Keratinocyte (primary cell): ENCODE measurements around the gene SAXO1. TPM values are rescaled to one million over a fixed set of nuclear protein-coding genes. Genes with fewer than 3 reads are reported as not detected.

Experiments used
- DNase-seq: peaks from one replicate; pipeline ENCODE4 v3.0.0-alpha.2; 2011; ENCODE audit warnings: low read depth, missing footprints, low spot score
- FAIRE-seq: peaks from 2 replicates; lab custom pipeline; 2011; peaks lifted over from hg19 to GRCh38; lab: Jason Lieb, UNC
- H2AFZ ChIP-seq: 2 replicates; pipeline ENCODE4 v1.6.0; 2012; ENCODE audit warnings: low read length, control low read depth, inconsistent platforms; ENCODE audit not compliant: control insufficient read depth
- H3K27ac ChIP-seq: 2 replicates; pipeline ENCODE4 v1.5.1; 2011; ENCODE audit warnings: low read length; ENCODE audit not compliant: control insufficient read depth, insufficient read depth
- H3K27me3 ChIP-seq: 3 replicates; pipeline ENCODE4 v1.6.0; 2011; ENCODE audit warnings: low read length; ENCODE audit not compliant: control insufficient read depth, insufficient read depth; ENCODE audit errors: extremely low read depth
- H3K36me3 ChIP-seq, 2 experiments: 2 replicates in 1 of 2; 3 replicates in 1 of 2; pipeline ENCODE4 v1.5.1; 2011; ENCODE audit warnings: low read length in 2 of 2, mild to moderate bottlenecking in 1 of 2; ENCODE audit not compliant: control insufficient read depth in 2 of 2, insufficient read depth in 2 of 2; ENCODE audit errors: extremely low read depth in 1 of 2
- H3K4me1 ChIP-seq: 3 replicates; pipeline ENCODE4 v1.5.1; 2011; ENCODE audit warnings: low read length; ENCODE audit not compliant: control insufficient read depth, insufficient read depth; ENCODE audit errors: extremely low read depth
- H3K4me2 ChIP-seq: 3 replicates; pipeline ENCODE4 v1.6.0; 2011; ENCODE audit warnings: low read depth, low read length; ENCODE audit not compliant: control insufficient read depth, insufficient read depth; ENCODE audit errors: extremely low read depth
- H3K4me3 ChIP-seq, 3 experiments: fragments of 200-600 bp in 1 of 3; sonication (generic) in 1 of 3; 2 replicates in 2 of 3; 3 replicates in 1 of 3; pipeline ENCODE4 v1.5.1; 2011 to 2016; ENCODE audit warnings: low read length in 3 of 3, mild to moderate bottlenecking in 3 of 3, control low read depth in 2 of 3, inconsistent platforms in 1 of 3, low read depth in 1 of 3, mixed read lengths in 1 of 3, mixed run types in 1 of 3, moderate library complexity in 1 of 3; ENCODE audit not compliant: control insufficient read depth in 2 of 3, insufficient read depth in 2 of 3; ENCODE audit errors: extremely low read depth in 1 of 3
- H3K79me2 ChIP-seq: 2 replicates; pipeline ENCODE4 v1.6.0; 2012; ENCODE audit warnings: low read length; ENCODE audit not compliant: control insufficient read depth, insufficient read depth
- H3K9ac ChIP-seq: 3 replicates; pipeline ENCODE4 v1.6.0; 2011; ENCODE audit warnings: low read length; ENCODE audit not compliant: control insufficient read depth, insufficient read depth; ENCODE audit errors: extremely low read depth
- H3K9me1 ChIP-seq: 3 replicates; pipeline ENCODE4 v1.6.0; 2011; ENCODE audit warnings: low read length; ENCODE audit not compliant: control insufficient read depth, insufficient read depth; ENCODE audit errors: extremely low read depth
- H3K9me3 ChIP-seq: 2 replicates; pipeline ENCODE4 v1.5.1; 2012; ENCODE audit warnings: low read depth, low read length; ENCODE audit not compliant: control insufficient read depth
- H4K20me1 ChIP-seq: 3 replicates; pipeline ENCODE4 v1.6.0; 2011; ENCODE audit warnings: low read length; ENCODE audit not compliant: control insufficient read depth, insufficient read depth; ENCODE audit errors: extremely low read depth
- EZH2 ChIP-seq: IDR thresholded peaks from one replicate; pipeline ENCODE4 v1.6.1; 2012; ENCODE audit warnings: inconsistent platforms, mild to moderate bottlenecking, low read length, moderate library complexity
- dilution Hi-C: fragments of 300-500 bp; cut with MboI; formaldehyde crosslinking; loops from one replicate; pipeline ENCODE4 v1.7.0; 2020; ENCODE audit warnings: low sequenced_read_pairs; ENCODE audit not compliant: extremely low pct_ligation_motif_present
- polyA plus RNA-seq, 5 experiments: library from polyadenylated mRNA; depleted of rRNA in 3 of 5; stranded (reverse) in 3 of 5; stranded (forward) in 1 of 5; unstranded in 1 of 5; fragments of >200 nt; gene quantifications; 1 replicate in 1 of 5; 2 replicates in 3 of 5; 3 replicates in 1 of 5; pipeline versions ENCODE4 v1.2.1 to v1.2.3, GENCODE V29; 2011 to 2012; ENCODE audit warnings: missing spikeins in 2 of 5, low read depth in 1 of 5, low replicate concordance in 1 of 5
- TF ChIP-seq, protein P1 (sequence below), 3 experiments: IDR thresholded peaks in 1 of 3; conservative IDR thresholded peaks in 1 of 3; optimal IDR thresholded peaks in 1 of 3; 2 replicates in 2 of 3; 3 replicates in 1 of 3; pipeline versions ENCODE3 to v1.5.1; 2011; ENCODE audit warnings: low read length in 3 of 3, mild to moderate bottlenecking in 3 of 3, moderate library complexity in 2 of 3, control low read depth in 1 of 3, inconsistent platforms in 1 of 3; ENCODE audit not compliant: insufficient read depth in 2 of 3; ENCODE audit errors: extremely low read depth in 1 of 3

The SAXO1 gene
- polyA plus RNA-seq, 1 donor (not counting 4 experiments of a cell fraction or from before 2014, with no cell fraction given) = not detected

DNA sequence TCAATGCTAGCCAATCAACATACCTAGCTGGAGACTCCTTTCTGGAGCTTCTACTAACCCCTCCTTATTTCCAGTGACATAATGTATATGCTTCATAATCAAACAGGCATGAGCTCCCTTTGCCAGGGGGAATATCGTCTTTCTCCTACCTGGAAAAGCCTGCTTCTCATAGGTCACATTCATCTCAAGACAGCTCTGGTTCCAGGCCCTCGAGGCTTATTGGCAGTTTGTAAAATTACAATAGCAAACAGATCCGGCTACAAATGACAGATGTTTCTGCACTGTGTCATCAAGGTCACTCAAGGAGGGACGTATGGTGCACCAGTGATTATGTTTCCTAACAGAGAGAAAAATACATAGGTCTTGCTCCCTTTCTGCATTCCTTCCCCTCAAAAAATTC is 140.0 kb downstream of the SAXO1 start:
- no peak overlapping the region for H3K27ac ChIP-seq
- H3K9ac ChIP-seq = no peak overlapping the region
- no peak overlapping the region for H2AFZ ChIP-seq
- H3K36me3 ChIP-seq = no peaks in the 10 kb centered on the region
- no peak overlapping the region for H3K4me2 ChIP-seq
- no peaks in the 10 kb centered on the region for H3K27me3 ChIP-seq
- H4K20me1 ChIP-seq = no peaks in the 10 kb centered on the region
- no peaks in the 10 kb centered on the region for H3K4me1 ChIP-seq
- H3K79me2 ChIP-seq = no peaks in the 10 kb centered on the region
- DNase-seq = no peak
- TF ChIP-seq EZH2 = no peak
- TF ChIP-seq, protein P1, sequence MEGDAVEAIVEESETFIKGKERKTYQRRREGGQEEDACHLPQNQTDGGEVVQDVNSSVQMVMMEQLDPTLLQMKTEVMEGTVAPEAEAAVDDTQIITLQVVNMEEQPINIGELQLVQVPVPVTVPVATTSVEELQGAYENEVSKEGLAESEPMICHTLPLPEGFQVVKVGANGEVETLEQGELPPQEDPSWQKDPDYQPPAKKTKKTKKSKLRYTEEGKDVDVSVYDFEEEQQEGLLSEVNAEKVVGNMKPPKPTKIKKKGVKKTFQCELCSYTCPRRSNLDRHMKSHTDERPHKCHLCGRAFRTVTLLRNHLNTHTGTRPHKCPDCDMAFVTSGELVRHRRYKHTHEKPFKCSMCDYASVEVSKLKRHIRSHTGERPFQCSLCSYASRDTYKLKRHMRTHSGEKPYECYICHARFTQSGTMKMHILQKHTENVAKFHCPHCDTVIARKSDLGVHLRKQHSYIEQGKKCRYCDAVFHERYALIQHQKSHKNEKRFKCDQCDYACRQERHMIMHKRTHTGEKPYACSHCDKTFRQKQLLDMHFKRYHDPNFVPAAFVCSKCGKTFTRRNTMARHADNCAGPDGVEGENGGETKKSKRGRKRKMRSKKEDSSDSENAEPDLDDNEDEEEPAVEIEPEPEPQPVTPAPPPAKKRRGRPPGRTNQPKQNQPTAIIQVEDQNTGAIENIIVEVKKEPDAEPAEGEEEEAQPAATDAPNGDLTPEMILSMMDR (optimal IDR thresholded peaks at IDR 0.05 in 1 of 3, IDR thresholded peaks at IDR 0.05 in 1 of 3, conservative IDR thresholded peaks at IDR 0.05 in 1 of 3; ENCODE audit: extremely low read depth in 1 of 3, insufficient read depth in 2 of 3, low read length in 3 of 3) = no peak
- FAIRE-seq = no peak
- dilution Hi-C loops = no loop called here
- no peaks in the 10 kb centered on the region for H3K9me3 ChIP-seq
- no peak overlapping the region for H3K4me3 ChIP-seq
- no peaks in the 10 kb centered on the region for H3K9me1 ChIP-seq

DNA sequence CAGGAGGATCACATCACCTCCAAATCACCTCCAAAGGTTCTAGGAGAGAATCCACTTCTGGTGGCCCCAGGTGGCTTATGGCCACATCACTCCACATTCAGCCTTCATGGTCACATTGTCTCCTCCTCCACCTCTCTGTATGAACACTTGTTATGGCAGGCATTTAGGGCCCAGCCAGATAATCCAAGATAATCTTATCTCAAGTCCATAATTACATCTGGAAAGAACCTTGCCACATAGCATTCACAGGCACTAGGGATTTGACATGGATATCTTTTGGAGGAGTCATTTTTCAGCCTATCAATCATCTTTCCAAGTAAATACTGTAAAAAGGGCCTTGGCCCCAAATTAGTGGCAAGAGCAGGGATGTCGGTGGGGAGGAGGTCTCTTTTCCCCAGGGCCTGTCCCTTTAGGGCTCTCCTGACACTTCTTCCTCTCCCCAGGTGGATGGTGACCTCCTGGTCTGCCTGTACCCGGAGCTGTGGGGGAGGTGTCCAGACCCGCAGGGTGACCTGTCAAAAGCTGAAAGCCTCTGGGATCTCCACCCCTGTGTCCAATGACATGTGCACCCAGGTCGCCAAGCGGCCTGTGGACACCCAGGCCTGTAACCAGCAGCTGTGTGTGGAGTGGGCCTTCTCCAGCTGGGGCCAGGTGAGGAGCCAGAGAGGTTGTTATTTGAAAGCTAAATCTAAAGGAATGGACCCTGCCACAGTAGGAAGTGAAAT is 140.9 kb downstream of the SAXO1 start:
- no peaks in the 10 kb centered on the region for H3K9me1 ChIP-seq
- H3K36me3 ChIP-seq = no peaks in the 10 kb centered on the region
- no peak for TF ChIP-seq EZH2
- TF ChIP-seq, protein P1 (optimal IDR thresholded peaks at IDR 0.05 in 1 of 3, IDR thresholded peaks at IDR 0.05 in 1 of 3, conservative IDR thresholded peaks at IDR 0.05 in 1 of 3; ENCODE audit: extremely low read depth in 1 of 3, insufficient read depth in 2 of 3, low read length in 3 of 3) = no peak
- no peaks in the 10 kb centered on the region for H3K4me1 ChIP-seq
- no peak overlapping the region for H3K27ac ChIP-seq
- no peaks in the 10 kb centered on the region for H3K9me3 ChIP-seq
- no peak overlapping the region for H2AFZ ChIP-seq
- H4K20me1 ChIP-seq = no peaks in the 10 kb centered on the region
- no peak overlapping the region for H3K4me3 ChIP-seq
- no peak overlapping the region for H3K9ac ChIP-seq
- no peak overlapping the region for H3K4me2 ChIP-seq
- no peaks in the 10 kb centered on the region for H3K27me3 ChIP-seq
- no peak for DNase-seq
- dilution Hi-C loops = no loop called here
- no peaks in the 10 kb centered on the region for H3K79me2 ChIP-seq
- no peak for FAIRE-seq
